Lung (tissue), 12 donors: Measurements from ENCODE around the gene STIP1. TPM values are rescaled to one million over a fixed set of nuclear protein-coding genes. Genes with fewer than 3 reads are reported as not detected.

Experiments
- ATAC-seq: fragments of 200-7000 bp; cut with Tn5 transposase; one replicate; pipeline ENCODE4 v1.9.1; 2020; ENCODE audit warnings: moderate number of reproducible peaks; ENCODE audit not compliant: insufficient read depth, low FRiP score
- DNase-seq, 3 donors: peaks; one replicate each; pipeline ENCODE4 v3.0.0-alpha.2; 2013 to 2017
- H3K27ac ChIP-seq, 2 donors: one replicate each; pipeline ENCODE4 v1.5.1; 2013; ENCODE audit warnings: mild to moderate bottlenecking in 2 of 2, moderate library complexity in 2 of 2, control low read depth in 1 of 2, inconsistent platforms in 1 of 2, low read depth in 1 of 2, low read length in 1 of 2
- H3K27me3 ChIP-seq, 3 donors: one replicate each; pipeline ENCODE4 v1.5.1; 2013; ENCODE audit warnings: low read length in 2 of 3; ENCODE audit not compliant: control insufficient read depth in 3 of 3, insufficient read depth in 3 of 3
- H3K36me3 ChIP-seq, 4 donors: one replicate each; pipeline ENCODE4 v1.5.1; 2013; ENCODE audit warnings: low read length in 4 of 4, mild to moderate bottlenecking in 1 of 4, moderate library complexity in 1 of 4; ENCODE audit not compliant: control insufficient read depth in 4 of 4, insufficient read depth in 4 of 4
- H3K4me1 ChIP-seq, 5 donors: one replicate each; pipeline ENCODE4 v1.5.1; 2013; ENCODE audit warnings: low read length in 5 of 5, mild to moderate bottlenecking in 2 of 5, moderate library complexity in 1 of 5; ENCODE audit not compliant: control insufficient read depth in 5 of 5, insufficient read depth in 5 of 5
- H3K4me3 ChIP-seq: one replicate; pipeline ENCODE4 v1.5.1; 2013; ENCODE audit warnings: mild to moderate bottlenecking, control low read depth, moderate library complexity
- H3K9ac ChIP-seq, 2 donors: one replicate each; pipeline ENCODE4 v1.5.1; 2013; ENCODE audit warnings: low read length in 2 of 2, control low read depth in 1 of 2; ENCODE audit not compliant: insufficient read depth in 1 of 2
- H3K9me3 ChIP-seq, 4 donors: one replicate each; pipeline ENCODE4 v1.5.1; 2013; ENCODE audit warnings: low read length in 3 of 4, mild to moderate bottlenecking in 1 of 4, moderate library complexity in 1 of 4; ENCODE audit not compliant: control insufficient read depth in 4 of 4, insufficient read depth in 3 of 4
- CTCF ChIP-seq: IDR thresholded peaks from 2 replicates; pipeline ENCODE4 v1.5.1; 2012; ENCODE audit warnings: mild to moderate bottlenecking; ENCODE audit errors: control extremely low read depth, extremely low read depth
- WGBS, 2 donors: extraction: QIAGEN DNeasy Blood & Tissue Kit; methylation state at CpG; one replicate each; pipeline ENCODE4 v1.1.7; 2013; 5-methylcytosine and 5-hydroxymethylcytosine counted together
- polyA plus RNA-seq, 2 donors: library from polyadenylated mRNA; stranded (reverse); fragments of 200-250 nt; gene quantifications; one replicate each; pipeline ENCODE4 v1.2.1, GENCODE V29; 2013
- total RNA-seq, 2 donors: library from RNA; depleted of rRNA in 1 of 2; stranded (reverse); fragments of >200 nt in 1 of 2; gene quantifications; one replicate each; pipeline ENCODE4 v1.2.1, GENCODE V29; 2014 to 2021
- donor health status: control.
- donor health status: control.
- donor health status: Bipolar disorder and iron deficiency.
- donor health status: healthy.
- donor health status: DM: yes; HTN: yes; CAD: no.

STIP1 gene
- total and polyA plus RNA-seq, 4 donors, result 75.9 to 122 (median 94.8) TPM

GRCh38 chr11:64239662-64240434, 53.9 kb downstream of the STIP1 start:
- H3K36me3 ChIP-seq, result peaks cover 0 to 23% (median 6%) of the 10 kb centered on the region in 4 donors
- no peaks in the 10 kb centered on the region for H3K27me3 ChIP-seq
- H3K4me1 ChIP-seq, result peaks cover 0 to 27% (median 19%) of the 10 kb centered on the region in 5 donors
- ATAC-seq (no peak), DNase-seq (peak in 2 of 3 donors; percentile 22 to 24)
- no peak overlapping the region for H3K4me3 ChIP-seq
- 62 to 69% methylated on average over 11 of the region's 11 CpGs for WGBS, 2 donors
- H3K27ac ChIP-seq, result peak overlapping the region; percentile 92 to 96
- peak overlapping the region; percentile 61 to 92 for H3K9ac ChIP-seq
- no peak for TF ChIP-seq CTCF
- H3K9me3 ChIP-seq, result no peaks in the 10 kb centered on the region

GRCh38 chr11:64240435-64241240, 54.7 kb downstream of the STIP1 start, which contains the start of gene FKBP2:
FKBP2 (plus strand) TSS chr11:64241095; CDS start chr11:64242388, 1,293 bp downstream.
- no peak for TF ChIP-seq CTCF
- Histone ChIP-seq H3K36me3 (peaks cover 0 to 23% (median 6%) of the 10 kb centered on the region in 4 donors), H3K9ac (peak within 1 kb of the TSS; percentile 61 to 92), H3K27me3 (no peaks in the 10 kb centered on the region), H3K9me3 (no peaks in the 10 kb centered on the region), H3K4me1 (peaks cover 0 to 26% (median 19%) of the 10 kb centered on the region in 5 donors), H3K27ac (peak within 1 kb of the TSS; percentile 95 to 96), H3K4me3 (peak within 1 kb of the TSS; percentile 75)
- ATAC-seq, result peak; percentile 80
- WGBS, 2 donors, result 1 to 2% methylated on average over 58 of the region's 58 CpGs
- DNase-seq, result peak; percentile 98 to 99 (median 99)

- Histone ChIP-seq H3K36me3 (peaks cover 0 to 23% (median 6%) of the 10 kb centered on the region in 4 donors), H3K4me3 (peak overlapping the region; percentile 61), H3K27me3 (no peaks in the 10 kb centered on the region), H3K4me1 (peaks cover 0 to 24% (median 20%) of the 10 kb centered on the region in 5 donors), H3K27ac (peak overlapping the region; percentile 92 to 96), H3K9me3 (no peaks in the 10 kb centered on the region), H3K9ac (peak overlapping the region in 1 of 2 donors; percentile 61)
- ATAC-seq (no peak), DNase-seq (peak in 2 of 3 donors; percentile 100)
- WGBS, 2 donors, result 1% methylated on average over 24 of the region's 24 CpGs
- TF ChIP-seq CTCF, result no peak
Observed at GRCh38 chr11:64241241-64241490, 55.2 kb downstream of the STIP1 start.
